K562 (cell line): Measurements from ENCODE around the gene TIMM17B. TPM values are rescaled to one million over a fixed set of nuclear protein-coding genes. Genes with fewer than 3 reads are reported as not detected.

Experiments used
- ASH1L ChIP-seq: fragments of 450-650 bp; IDR thresholded peaks from 2 replicates; pipeline ENCODE4 v1.6.1; 2018; ENCODE audit warnings: borderline replicate concordance, mild to moderate bottlenecking, low read depth; ENCODE audit not compliant: partially characterized antibody
- DMBX1 ChIP-seq: fragments of 250-450 bp; sonication (Bioruptor Pico); IDR thresholded peaks from 2 replicates; pipeline ENCODE4 v1.8.0; 2022; ENCODE audit warnings: inconsistent platforms, mild to moderate bottlenecking, moderate library complexity, borderline replicate concordance
- DPF2 ChIP-seq: fragments of 450-650 bp; IDR thresholded peaks from 2 replicates; pipeline ENCODE4 v1.6.1; 2016
- ESRRA ChIP-seq: fragments of 450-650 bp; IDR thresholded peaks from 2 replicates; pipeline ENCODE4 v1.6.1; 2014; ENCODE audit warnings: low read depth, mild to moderate bottlenecking, moderate library complexity, borderline replicate concordance
- FOXO4 ChIP-seq: fragments of 450-650 bp; formaldehyde crosslinking; IDR thresholded peaks from 2 replicates; pipeline ENCODE4 v1.4.0; 2020; ENCODE audit warnings: mild to moderate bottlenecking, moderate library complexity
- FOXP1 ChIP-seq: sonication (generic); formaldehyde crosslinking; IDR thresholded peaks from 2 replicates; pipeline ENCODE4 v1.8.0; 2022; ENCODE audit warnings: mild to moderate bottlenecking, missing genetic modification reagents
- KLF16 ChIP-seq: IDR thresholded peaks from 2 replicates; pipeline ENCODE4 v1.6.1; 2016; ENCODE audit warnings: antibody characterized with exemption
- MEIS2 ChIP-seq: fragments of 450-650 bp; IDR thresholded peaks from 2 replicates; pipeline ENCODE4 v1.6.1; 2014; ENCODE audit warnings: mild to moderate bottlenecking; ENCODE audit not compliant: partially characterized antibody
- PHF8 ChIP-seq: fragments of 200-600 bp; sonication (generic); IDR thresholded peaks from 2 replicates; pipeline ENCODE4 v1.6.1; 2012; ENCODE audit warnings: mixed run types, mild to moderate bottlenecking, inconsistent platforms, low read length, moderate library complexity, borderline replicate concordance
- SAP30 ChIP-seq: fragments of 200-600 bp; sonication (generic); IDR thresholded peaks from 2 replicates; pipeline ENCODE4 v1.6.1; 2012; ENCODE audit warnings: borderline replicate concordance, low read depth, mild to moderate bottlenecking, moderate library complexity, low read length, control low read depth, inconsistent platforms; ENCODE audit not compliant: insufficient read depth, poor library complexity, severe bottlenecking
- SMC3 ChIP-seq: conservative IDR thresholded peaks from 2 replicates; pipeline ENCODE4 v1.6.1; 2011; ENCODE audit warnings: low read depth, low read length, improper control_type of control experiment; ENCODE audit not compliant: insufficient read depth
- SNRNP70 ChIP-seq: fragments of 200-400 bp; formaldehyde crosslinking; optimal IDR thresholded peaks from 2 replicates; pipeline ENCODE3; 2017; ENCODE audit warnings: low read depth, low read length
- ZNF124 ChIP-seq: sonication (generic); formaldehyde crosslinking; IDR thresholded peaks from 2 replicates; pipeline ENCODE4 v1.8.1; 2022; ENCODE audit warnings: missing genetic modification reagents
- ZNF184 ChIP-seq: sonication (generic); formaldehyde crosslinking; IDR thresholded peaks from 2 replicates; pipeline ENCODE4 v1.5.0; 2020; ENCODE audit warnings: missing genetic modification reagents
- ZNF347 ChIP-seq: fragments of 450-650 bp; formaldehyde crosslinking; IDR thresholded peaks from 2 replicates; pipeline ENCODE4 v1.4.0; 2020; ENCODE audit warnings: low read depth, mild to moderate bottlenecking, moderate library complexity
- ZNF507 ChIP-seq: conservative IDR thresholded peaks from 2 replicates; pipeline ENCODE4 v1.6.1; 2017; ENCODE audit warnings: missing genetic modification characterization, missing compliant biosample characterization
- polyA plus RNA-seq, 8 experiments: library from polyadenylated mRNA; depleted of rRNA in 4 of 8; stranded (reverse) in 5 of 8; unstranded in 3 of 8; fragments of >200 nt; fragmentation: Nextera tagmentation in 2 of 8; fragmentation: Illumina TruSeq in 1 of 8; extraction: Ambion mirVana in 2 of 8; extraction: Trizol in 1 of 8; gene quantifications; 2 replicates each; pipeline versions ENCODE4 v1.2.1 to v1.2.3, GENCODE V29; 2011 to 2014; ENCODE audit warnings: inconsistent platforms in 1 of 8, missing spikeins in 1 of 8
- total RNA-seq, 7 experiments: library from RNA; depleted of rRNA in 6 of 7; stranded (reverse); fragments of >200 nt in 6 of 7; fragmentation: Illumina TruSeq in 2 of 7; extraction: Trizol in 2 of 7; gene quantifications; 2 replicates each; pipeline versions ENCODE4 v1.2.1 to v1.2.3, GENCODE V29; 2011 to 2021; ENCODE audit warnings: low replicate concordance in 1 of 7
- TF ChIP-seq, protein P1 (sequence below), 3 experiments: fragments of 200-800 bp in 1 of 3; sonication (Bioruptor generic) in 1 of 3; sonication (generic) in 1 of 3; formaldehyde crosslinking in 1 of 3; IDR thresholded peaks; 2 replicates each; pipeline versions ENCODE4 v1.6.1 to v1.8.0; 2016 to 2022; ENCODE audit warnings: mild to moderate bottlenecking in 2 of 3, missing compliant biosample characterization in 2 of 3, missing genetic modification characterization in 2 of 3, missing genetic modification reagents in 1 of 3
- TF ChIP-seq, protein P2 (sequence below): fragments of 200-800 bp; sonication (Bioruptor generic); IDR thresholded peaks from 2 replicates; pipeline ENCODE4 v1.6.1; 2017; ENCODE audit warnings: missing genetic modification characterization, missing compliant biosample characterization
- TF ChIP-seq, protein P3 (sequence below): sonication (generic); formaldehyde crosslinking; IDR thresholded peaks from 2 replicates; pipeline ENCODE4 v1.8.0; 2022; ENCODE audit warnings: missing genetic modification reagents, mild to moderate bottlenecking, borderline replicate concordance
- TF ChIP-seq, protein P4 (sequence below): fragments of 450-650 bp; formaldehyde crosslinking; conservative IDR thresholded peaks from 2 replicates; pipeline ENCODE4 v1.4.0; 2022; ENCODE audit warnings: mild to moderate bottlenecking, missing genetic modification characterization

TIMM17B gene
- total and polyA plus RNA-seq, 9 of the 15 experiments (the other 6 are each of a cell fraction or from before 2014, with no cell fraction given), result 9.9 to 184 (median 115) TPM

GRCh38 chrX:48918643-48919340 is 21.2 kb upstream of the TIMM17B start, which contains the start of gene PIM2 (continued):
- TF ChIP-seq, protein P1, sequence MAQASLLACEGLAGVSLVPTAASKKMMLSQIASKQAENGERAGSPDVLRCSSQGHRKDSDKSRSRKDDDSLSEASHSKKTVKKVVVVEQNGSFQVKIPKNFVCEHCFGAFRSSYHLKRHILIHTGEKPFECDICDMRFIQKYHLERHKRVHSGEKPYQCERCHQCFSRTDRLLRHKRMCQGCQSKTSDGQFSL (CRISPR knock-in tag; IDR thresholded peaks at IDR 0.05), result no peak
- TF ChIP-seq, protein P1 (tag; IDR thresholded peaks at IDR 0.05), result no peak
- TF ChIP-seq ZNF124 (CRISPR knock-in tag) (no peak), SMC3 (no peak), DPF2 (no peak), ZNF347 (CRISPR knock-in tag) (no peak), SNRNP70 (no peak), ZNF184 (no peak), FOXP1 (CRISPR knock-in tag) (no peak), PHF8 (peak; percentile 72; the same call in 1 of the 2 replicates), SAP30 (peak; percentile 36), DMBX1 (CRISPR knock-in tag) (no peak), FOXO4 (CRISPR knock-in tag) (no peak), ESRRA (peak; percentile 28; the same call in 1 of the 2 replicates), MEIS2 (peak; percentile 5), ASH1L (no peak), ZNF507 (no peak), KLF16 (no peak)
- TF ChIP-seq, protein P2, sequence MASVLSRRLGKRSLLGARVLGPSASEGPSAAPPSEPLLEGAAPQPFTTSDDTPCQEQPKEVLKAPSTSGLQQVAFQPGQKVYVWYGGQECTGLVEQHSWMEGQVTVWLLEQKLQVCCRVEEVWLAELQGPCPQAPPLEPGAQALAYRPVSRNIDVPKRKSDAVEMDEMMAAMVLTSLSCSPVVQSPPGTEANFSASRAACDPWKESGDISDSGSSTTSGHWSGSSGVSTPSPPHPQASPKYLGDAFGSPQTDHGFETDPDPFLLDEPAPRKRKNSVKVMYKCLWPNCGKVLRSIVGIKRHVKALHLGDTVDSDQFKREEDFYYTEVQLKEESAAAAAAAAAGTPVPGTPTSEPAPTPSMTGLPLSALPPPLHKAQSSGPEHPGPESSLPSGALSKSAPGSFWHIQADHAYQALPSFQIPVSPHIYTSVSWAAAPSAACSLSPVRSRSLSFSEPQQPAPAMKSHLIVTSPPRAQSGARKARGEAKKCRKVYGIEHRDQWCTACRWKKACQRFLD, result no peak
- TF ChIP-seq, protein P3, sequence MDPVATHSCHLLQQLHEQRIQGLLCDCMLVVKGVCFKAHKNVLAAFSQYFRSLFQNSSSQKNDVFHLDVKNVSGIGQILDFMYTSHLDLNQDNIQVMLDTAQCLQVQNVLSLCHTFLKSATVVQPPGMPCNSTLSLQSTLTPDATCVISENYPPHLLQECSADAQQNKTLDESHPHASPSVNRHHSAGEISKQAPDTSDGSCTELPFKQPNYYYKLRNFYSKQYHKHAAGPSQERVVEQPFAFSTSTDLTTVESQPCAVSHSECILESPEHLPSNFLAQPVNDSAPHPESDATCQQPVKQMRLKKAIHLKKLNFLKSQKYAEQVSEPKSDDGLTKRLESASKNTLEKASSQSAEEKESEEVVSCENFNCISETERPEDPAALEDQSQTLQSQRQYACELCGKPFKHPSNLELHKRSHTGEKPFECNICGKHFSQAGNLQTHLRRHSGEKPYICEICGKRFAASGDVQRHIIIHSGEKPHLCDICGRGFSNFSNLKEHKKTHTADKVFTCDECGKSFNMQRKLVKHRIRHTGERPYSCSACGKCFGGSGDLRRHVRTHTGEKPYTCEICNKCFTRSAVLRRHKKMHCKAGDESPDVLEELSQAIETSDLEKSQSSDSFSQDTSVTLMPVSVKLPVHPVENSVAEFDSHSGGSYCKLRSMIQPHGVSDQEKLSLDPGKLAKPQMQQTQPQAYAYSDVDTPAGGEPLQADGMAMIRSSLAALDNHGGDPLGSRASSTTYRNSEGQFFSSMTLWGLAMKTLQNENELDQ (CRISPR knock-in tag), result no peak
- TF ChIP-seq, protein P4, sequence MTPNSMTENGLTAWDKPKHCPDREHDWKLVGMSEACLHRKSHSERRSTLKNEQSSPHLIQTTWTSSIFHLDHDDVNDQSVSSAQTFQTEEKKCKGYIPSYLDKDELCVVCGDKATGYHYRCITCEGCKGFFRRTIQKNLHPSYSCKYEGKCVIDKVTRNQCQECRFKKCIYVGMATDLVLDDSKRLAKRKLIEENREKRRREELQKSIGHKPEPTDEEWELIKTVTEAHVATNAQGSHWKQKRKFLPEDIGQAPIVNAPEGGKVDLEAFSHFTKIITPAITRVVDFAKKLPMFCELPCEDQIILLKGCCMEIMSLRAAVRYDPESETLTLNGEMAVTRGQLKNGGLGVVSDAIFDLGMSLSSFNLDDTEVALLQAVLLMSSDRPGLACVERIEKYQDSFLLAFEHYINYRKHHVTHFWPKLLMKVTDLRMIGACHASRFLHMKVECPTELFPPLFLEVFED (CRISPR knock-in tag), result no peak
